ENCODE results near the gene BTG3.

The BTG3 gene, protein sequence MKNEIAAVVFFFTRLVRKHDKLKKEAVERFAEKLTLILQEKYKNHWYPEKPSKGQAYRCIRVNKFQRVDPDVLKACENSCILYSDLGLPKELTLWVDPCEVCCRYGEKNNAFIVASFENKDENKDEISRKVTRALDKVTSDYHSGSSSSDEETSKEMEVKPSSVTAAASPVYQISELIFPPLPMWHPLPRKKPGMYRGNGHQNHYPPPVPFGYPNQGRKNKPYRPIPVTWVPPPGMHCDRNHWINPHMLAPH

GRCh38 chr21:17612565-17613241 lies at the start of gene BTG3:
BTG3 (minus strand) TSS chr21:17612901; CDS start chr21:17609144, 3,757 bp downstream.
- Mint-ChIP-seq H3K4me3 (peak within 1 kb of the TSS; percentile 92), H3K27me3 (no peaks in the 10 kb centered on the region), H3K27ac (peak within 1 kb of the TSS; percentile 91), H3K9me3 (ENCODE audit: low read depth) (no peaks in the 10 kb centered on the region), H3K36me3 (peaks cover 8% of the 10 kb centered on the region), H3K4me1 (ENCODE audit: low read depth) (peaks cover 26% of the 10 kb centered on the region)

GRCh38 chr21:17660862-17661261 lies 48.2 kb upstream of the BTG3 start:
- no peaks in the 10 kb centered on the region for H3K9me3 Mint-ChIP-seq (ENCODE audit: low read depth)
- no peaks in the 10 kb centered on the region for H3K36me3 Mint-ChIP-seq
- H3K27ac Mint-ChIP-seq = no peak overlapping the region
- H3K4me1 Mint-ChIP-seq (ENCODE audit: low read depth) = peaks cover 3% of the 10 kb centered on the region
- H3K27me3 Mint-ChIP-seq = peaks cover 14% of the 10 kb centered on the region
- H3K4me3 Mint-ChIP-seq = no peak overlapping the region

GRCh38 chr21:17660452-17660851 lies 47.8 kb upstream of the BTG3 start:
- Mint-ChIP-seq H3K27me3 (peaks cover 14% of the 10 kb centered on the region), H3K27ac (no peak overlapping the region), H3K36me3 (no peaks in the 10 kb centered on the region), H3K4me3 (no peak overlapping the region), H3K9me3 (ENCODE audit: low read depth) (no peaks in the 10 kb centered on the region), H3K4me1 (ENCODE audit: low read depth) (peaks cover under 1% of the 10 kb centered on the region)

GRCh38 chr21:17658931-17659330 lies 46.2 kb upstream of the BTG3 start:
- no peak overlapping the region for H3K27ac Mint-ChIP-seq
- H3K27me3 Mint-ChIP-seq = peaks cover 15% of the 10 kb centered on the region
- no peaks in the 10 kb centered on the region for H3K36me3 Mint-ChIP-seq
- H3K4me3 Mint-ChIP-seq = no peak overlapping the region
- no peaks in the 10 kb centered on the region for H3K9me3 Mint-ChIP-seq (ENCODE audit: low read depth)
- H3K4me1 Mint-ChIP-seq (ENCODE audit: low read depth) = no peaks in the 10 kb centered on the region

DNA sequence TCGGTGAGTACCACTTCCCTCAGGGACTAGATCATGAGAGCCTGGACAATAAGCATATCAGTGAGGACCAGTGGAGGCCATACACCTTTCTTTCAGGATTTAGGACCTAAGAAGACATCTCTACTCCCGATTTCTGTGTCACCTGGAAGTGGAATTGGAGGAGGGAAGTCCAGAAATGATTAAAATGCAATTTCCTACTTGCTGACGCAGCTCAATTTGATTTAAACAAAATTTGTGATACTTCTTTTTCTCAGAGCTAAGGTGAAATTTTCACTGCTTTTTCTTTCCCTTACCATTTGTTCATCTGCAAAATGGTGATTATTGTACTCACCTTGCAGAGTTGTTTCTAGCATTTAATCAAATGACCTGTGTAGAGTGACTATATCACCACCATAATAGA lies 38.8 kb upstream of the BTG3 start:
- H3K4me3 Mint-ChIP-seq = no peak overlapping the region
- no peak overlapping the region for H3K27ac Mint-ChIP-seq
- H3K27me3 Mint-ChIP-seq = peaks cover 7% of the 10 kb centered on the region
- H3K36me3 Mint-ChIP-seq = peaks cover 5% of the 10 kb centered on the region
- H3K4me1 Mint-ChIP-seq (ENCODE audit: low read depth) = no peaks in the 10 kb centered on the region
- peaks cover 3% of the 10 kb centered on the region for H3K9me3 Mint-ChIP-seq (ENCODE audit: low read depth)

GRCh38 chr21:17650292-17650691 lies 37.6 kb upstream of the BTG3 start:
- Mint-ChIP-seq H3K27me3 (peaks cover 3% of the 10 kb centered on the region), H3K4me1 (ENCODE audit: low read depth) (peaks cover 3% of the 10 kb centered on the region), H3K9me3 (ENCODE audit: low read depth) (peaks cover 3% of the 10 kb centered on the region), H3K4me3 (no peak overlapping the region), H3K27ac (no peak overlapping the region), H3K36me3 (peaks cover 5% of the 10 kb centered on the region)

DNA sequence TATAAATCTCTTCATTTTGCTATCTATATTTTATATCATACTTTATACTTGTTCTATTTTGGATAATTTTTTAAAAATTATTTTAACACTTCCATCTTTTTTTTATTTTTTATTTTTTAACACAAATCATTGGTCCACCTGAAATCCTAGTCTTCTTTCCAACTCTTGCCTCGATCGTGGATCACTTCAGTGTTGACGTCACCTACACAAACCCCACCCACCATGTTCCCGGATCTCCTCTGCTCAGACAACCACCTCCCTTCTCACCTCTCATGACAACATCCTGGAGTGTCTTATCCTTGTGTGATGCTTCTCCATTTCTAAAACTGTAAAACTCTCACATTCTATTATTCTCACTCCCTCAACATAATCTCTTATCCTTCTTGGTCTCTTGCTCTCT lies 34.1 kb upstream of the BTG3 start:
- peaks cover 3% of the 10 kb centered on the region for H3K9me3 Mint-ChIP-seq (ENCODE audit: low read depth)
- H3K4me3 Mint-ChIP-seq = no peak overlapping the region
- H3K27me3 Mint-ChIP-seq = peaks cover 3% of the 10 kb centered on the region
- H3K4me1 Mint-ChIP-seq (ENCODE audit: low read depth) = peaks cover 18% of the 10 kb centered on the region
- peaks cover 5% of the 10 kb centered on the region for H3K36me3 Mint-ChIP-seq
- H3K27ac Mint-ChIP-seq = no peak overlapping the region

GRCh38 chr21:17644186-17644585 lies 31.5 kb upstream of the BTG3 start:
- H3K36me3 Mint-ChIP-seq = peaks cover 5% of the 10 kb centered on the region
- H3K9me3 Mint-ChIP-seq (ENCODE audit: low read depth) = peaks cover 3% of the 10 kb centered on the region
- H3K27me3 Mint-ChIP-seq = no peaks in the 10 kb centered on the region
- no peak overlapping the region for H3K4me3 Mint-ChIP-seq
- H3K27ac Mint-ChIP-seq = peak overlapping the region; percentile 59
- H3K4me1 Mint-ChIP-seq (ENCODE audit: low read depth) = peaks cover 18% of the 10 kb centered on the region

GRCh38 chr21:17640821-17641220 lies 28.1 kb upstream of the BTG3 start:
- peaks cover 18% of the 10 kb centered on the region for H3K4me1 Mint-ChIP-seq (ENCODE audit: low read depth)
- peaks cover 3% of the 10 kb centered on the region for H3K36me3 Mint-ChIP-seq
- no peak overlapping the region for H3K27ac Mint-ChIP-seq
- H3K4me3 Mint-ChIP-seq = no peak overlapping the region
- no peaks in the 10 kb centered on the region for H3K27me3 Mint-ChIP-seq
- H3K9me3 Mint-ChIP-seq (ENCODE audit: low read depth) = no peaks in the 10 kb centered on the region

GRCh38 chr21:17636711-17637110 lies 24.0 kb upstream of the BTG3 start:
- Mint-ChIP-seq H3K27me3 (no peaks in the 10 kb centered on the region), H3K9me3 (ENCODE audit: low read depth) (no peaks in the 10 kb centered on the region), H3K36me3 (peaks cover 3% of the 10 kb centered on the region), H3K4me1 (ENCODE audit: low read depth) (no peaks in the 10 kb centered on the region), H3K27ac (no peak overlapping the region), H3K4me3 (no peak overlapping the region)

- Mint-ChIP-seq H3K9me3 (ENCODE audit: low read depth) (no peaks in the 10 kb centered on the region), H3K27ac (no peak overlapping the region), H3K36me3 (no peaks in the 10 kb centered on the region), H3K4me3 (no peak overlapping the region), H3K4me1 (ENCODE audit: low read depth) (no peaks in the 10 kb centered on the region), H3K27me3 (no peaks in the 10 kb centered on the region)
Observed at GRCh38 chr21:17631195-17631594, 18.5 kb upstream of the BTG3 start.

DNA sequence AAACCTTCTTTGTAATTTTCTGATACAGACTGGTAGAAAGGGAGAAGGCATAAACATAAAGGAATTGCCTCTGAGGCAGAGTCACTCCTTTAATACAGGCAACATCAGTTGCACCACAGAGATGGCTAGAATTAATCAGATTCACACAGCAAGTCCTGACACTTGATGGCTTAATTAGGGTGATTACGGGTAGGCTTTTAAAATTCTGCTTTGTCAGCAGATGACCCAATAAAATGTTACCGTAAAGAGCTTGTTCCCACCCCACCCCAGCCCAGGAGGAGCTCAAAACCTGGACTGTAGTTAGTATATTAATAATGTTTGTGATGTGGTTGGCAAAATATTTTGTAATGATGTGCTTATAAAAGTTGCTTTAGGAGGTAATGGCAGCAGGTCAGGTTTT lies 9.3 kb upstream of the BTG3 start:
- H3K27ac Mint-ChIP-seq = no peak overlapping the region
- H3K4me1 Mint-ChIP-seq (ENCODE audit: low read depth) = no peaks in the 10 kb centered on the region
- no peak overlapping the region for H3K4me3 Mint-ChIP-seq
- peaks cover 5% of the 10 kb centered on the region for H3K27me3 Mint-ChIP-seq
- no peaks in the 10 kb centered on the region for H3K9me3 Mint-ChIP-seq (ENCODE audit: low read depth)
- no peaks in the 10 kb centered on the region for H3K36me3 Mint-ChIP-seq

- no peaks in the 10 kb centered on the region for H3K27me3 Mint-ChIP-seq
- H3K4me3 Mint-ChIP-seq = no peak overlapping the region
- no peaks in the 10 kb centered on the region for H3K4me1 Mint-ChIP-seq (ENCODE audit: low read depth)
- H3K27ac Mint-ChIP-seq = no peak overlapping the region
- no peaks in the 10 kb centered on the region for H3K9me3 Mint-ChIP-seq (ENCODE audit: low read depth)
- H3K36me3 Mint-ChIP-seq = no peaks in the 10 kb centered on the region
Observed at GRCh38 chr21:17616831-17617230, 4.1 kb upstream of the BTG3 start.

- no peaks in the 10 kb centered on the region for H3K9me3 Mint-ChIP-seq (ENCODE audit: low read depth)
- peaks cover 8% of the 10 kb centered on the region for H3K36me3 Mint-ChIP-seq
- peak overlapping the region; percentile 66 for H3K27ac Mint-ChIP-seq
- H3K4me1 Mint-ChIP-seq (ENCODE audit: low read depth) = peaks cover 21% of the 10 kb centered on the region
- H3K27me3 Mint-ChIP-seq = no peaks in the 10 kb centered on the region
- peak overlapping the region; percentile 79 for H3K4me3 Mint-ChIP-seq
Observed at GRCh38 chr21:17613242-17613676, 558 bp upstream of the BTG3 start.

GRCh38 chr21:17612023-17612564 lies 607 bp downstream of the BTG3 start:
- peaks cover 31% of the 10 kb centered on the region for H3K4me1 Mint-ChIP-seq (ENCODE audit: low read depth)
- no peaks in the 10 kb centered on the region for H3K27me3 Mint-ChIP-seq
- peak overlapping the region; percentile 92 for H3K4me3 Mint-ChIP-seq
- no peaks in the 10 kb centered on the region for H3K9me3 Mint-ChIP-seq (ENCODE audit: low read depth)
- H3K36me3 Mint-ChIP-seq = peaks cover 10% of the 10 kb centered on the region
- H3K27ac Mint-ChIP-seq = peak overlapping the region; percentile 91
